IMR-90 (cell line): ENCODE measurements around the gene ITM2B. TPM values are rescaled to one million over a fixed set of nuclear protein-coding genes. Genes with fewer than 3 reads are reported as not detected.

ENCODE experiments used
- ATAC-seq: fragments of 200-7000 bp; cut with Tn5 transposase; 2 replicates; pipeline ENCODE4 v1.9.1; 2020; ENCODE audit warnings: low read depth, mild to moderate bottlenecking, moderate library complexity
- BruUV-seq: library from RNA; stranded (reverse); fragments of 400-500 nt; replicated peaks from 2 replicates; lab custom pipeline; 2021; lab: Mats Ljungman, UMichigan
- CTCF ChIA-PET: fragments of 300-600 bp; formaldehyde crosslinking; extraction: SDS; loops from one replicate; lab custom pipeline; 2021; ENCODE audit warnings: antibody characterized with exemption; lab: Yijun Ruan, JAX
- POLR2A ChIA-PET: fragments of 300-600 bp; sonication (Branson Sonifier 250); formaldehyde crosslinking; loops from one replicate; lab custom pipeline; 2022; ENCODE audit warnings: antibody characterized with exemption; ENCODE audit not compliant: unreplicated experiment; lab: Charles Lee
- DNase-seq: peaks from one replicate; pipeline ENCODE4 v3.0.0; 2013
- H2AFZ ChIP-seq: replicated peaks from 2 replicates; pipeline ENCODE3; 2013; ENCODE audit warnings: low read length, mild to moderate bottlenecking; ENCODE audit not compliant: poor library complexity
- H2AK5ac ChIP-seq: 2 replicates; pipeline ENCODE4 v1.6.1; 2013; ENCODE audit warnings: low read depth, low read length, inconsistent platforms
- H2AK9ac ChIP-seq: replicated peaks from 2 replicates; pipeline ENCODE3; 2013; ENCODE audit warnings: mild to moderate bottlenecking, low read depth, low read length, moderate library complexity; ENCODE audit not compliant: poor library complexity
- H2BK120ac ChIP-seq: 2 replicates; pipeline ENCODE4 v1.6.1; 2013; ENCODE audit warnings: low read depth, low read length, inconsistent platforms
- H2BK15ac ChIP-seq: 3 replicates; pipeline ENCODE4 v1.6.1; 2013; ENCODE audit warnings: low read depth, low read length, inconsistent platforms
- H2BK20ac ChIP-seq: 2 replicates; pipeline ENCODE4 v1.6.1; 2013; ENCODE audit warnings: low read depth, mild to moderate bottlenecking, inconsistent platforms, low read length, moderate library complexity
- H2BK5ac ChIP-seq: 2 replicates; pipeline ENCODE4 v1.6.1; 2013; ENCODE audit warnings: mild to moderate bottlenecking, low read depth, low read length, inconsistent platforms; ENCODE audit not compliant: poor library complexity, severe bottlenecking
- H3K14ac ChIP-seq: replicated peaks from 2 replicates; pipeline ENCODE4 v1.6.1; 2013; ENCODE audit warnings: low read depth, low read length, inconsistent platforms
- H3K18ac ChIP-seq: 2 replicates; pipeline ENCODE4 v1.6.1; 2013; ENCODE audit warnings: low read depth, low read length, control low read depth
- H3K23ac ChIP-seq: 2 replicates; pipeline ENCODE4 v1.6.1; 2013; ENCODE audit warnings: low read depth, low read length, inconsistent platforms
- H3K27ac ChIP-seq: 2 replicates; pipeline ENCODE4 v1.5.1; 2013; ENCODE audit warnings: mild to moderate bottlenecking, control low read depth, low read length; ENCODE audit not compliant: insufficient read depth
- H3K27me3 ChIP-seq: 2 replicates; pipeline ENCODE4 v1.6.1; 2013; ENCODE audit warnings: low read length; ENCODE audit not compliant: control insufficient read depth, insufficient read depth
- H3K36me3 ChIP-seq: 2 replicates; pipeline ENCODE4 v1.6.1; 2013; ENCODE audit warnings: low read length, mixed read lengths; ENCODE audit not compliant: control insufficient read depth, insufficient read depth
- H3K4ac ChIP-seq: 2 replicates; pipeline ENCODE4 v1.6.1; 2013; ENCODE audit warnings: low read depth, low read length, inconsistent platforms
- H3K4me1 ChIP-seq: 2 replicates; pipeline ENCODE4 v1.6.1; 2013; ENCODE audit warnings: low read length, mixed read lengths; ENCODE audit not compliant: control insufficient read depth, insufficient read depth
- H3K4me2 ChIP-seq: 2 replicates; pipeline ENCODE4 v1.6.1; 2013; ENCODE audit warnings: low read depth, mild to moderate bottlenecking, control low read depth, low read length, moderate library complexity
- H3K4me3 ChIP-seq: 2 replicates; pipeline ENCODE4 v1.5.1; 2013; ENCODE audit warnings: low read depth, mild to moderate bottlenecking, control low read depth, low read length, moderate library complexity; ENCODE audit not compliant: insufficient read depth
- H3K56ac ChIP-seq: 2 replicates; pipeline ENCODE4 v1.6.1; 2013; ENCODE audit warnings: low read length, inconsistent platforms; ENCODE audit not compliant: insufficient read depth; ENCODE audit errors: extremely low read depth
- H3K79me1 ChIP-seq, 2 experiments: 2 replicates each; pipeline ENCODE4 v1.6.1; 2013; ENCODE audit warnings: low read length in 2 of 2, inconsistent platforms in 1 of 2, low read depth in 1 of 2
- H3K9ac ChIP-seq: 2 replicates; pipeline ENCODE4 v1.6.1; 2013; ENCODE audit warnings: low read depth, low read length, control low read depth
- H3K9me1 ChIP-seq: 2 replicates; pipeline ENCODE4 v1.6.1; 2013; ENCODE audit warnings: low read length, inconsistent platforms; ENCODE audit not compliant: insufficient read depth
- H3K9me3 ChIP-seq: 2 replicates; pipeline ENCODE4 v1.6.1; 2013; ENCODE audit warnings: low read length; ENCODE audit not compliant: control insufficient read depth, insufficient read depth
- H4K20me1 ChIP-seq: 2 replicates; pipeline ENCODE4 v1.6.1; 2013; ENCODE audit warnings: low read length, inconsistent platforms; ENCODE audit not compliant: insufficient read depth
- H4K5ac ChIP-seq: 2 replicates; pipeline ENCODE4 v1.6.1; 2013; ENCODE audit warnings: mild to moderate bottlenecking, low read depth, low read length, control low read depth
- H4K8ac ChIP-seq, 2 experiments: 2 replicates each; pipeline ENCODE4 v1.6.1; 2013; ENCODE audit warnings: low read depth in 2 of 2, low read length in 2 of 2, control low read depth in 1 of 2, inconsistent platforms in 1 of 2
- H4K91ac ChIP-seq: 2 replicates; pipeline ENCODE4 v1.6.1; 2013; ENCODE audit warnings: low read depth, low read length, inconsistent platforms; ENCODE audit not compliant: insufficient read depth
- CTCF ChIP-seq: conservative IDR thresholded peaks from 2 replicates; pipeline ENCODE4 v1.5.1; 2012; ENCODE audit warnings: mild to moderate bottlenecking, low read depth, low read length, improper control_type of control experiment
- RFX5 ChIP-seq: IDR thresholded peaks from 2 replicates; pipeline ENCODE4 v1.8.0; 2012; ENCODE audit warnings: low read depth, mild to moderate bottlenecking, low read length, moderate library complexity
- WGBS, 2 experiments: methylation state at CpG; one replicate each; pipeline versions ENCODE4 v1.1.5 to v1.1.7; 2013; ENCODE audit warnings: missing lambda C conversion rate in 2 of 2; ENCODE audit not compliant: insufficient read length in 1 of 2; ENCODE audit errors: extremely low coverage in 2 of 2; 5-methylcytosine and 5-hydroxymethylcytosine counted together
- dilution Hi-C: fragments of 300-500 bp; cut with HindIII; formaldehyde crosslinking; loops from one replicate; pipeline ENCODE4 v1.14.3; 2018; ENCODE audit warnings: low sequenced_read_pairs; ENCODE audit not compliant: unreplicated experiment
- in situ Hi-C: fragments of 300-500 bp; cut with MboI; formaldehyde crosslinking; loops from 3 replicates; pipeline ENCODE4 v1.14.3; 2019; ENCODE audit warnings: low sequenced_read_pairs, inconsistent platforms, mixed read lengths
- intact Hi-C: fragments of 100-400 bp; cut with micrococcal nuclease; formaldehyde crosslinking; loops from 2 replicates; pipeline ENCODE4 v1.10.0; 2022
- polyA plus RNA-seq, 3 experiments: library from polyadenylated mRNA; depleted of rRNA; stranded (reverse); fragments of >200 nt; gene quantifications; 2 replicates each; pipeline ENCODE4 v1.2.3, GENCODE V29; 2012; ENCODE audit warnings: low replicate concordance in 1 of 3
- total RNA-seq: library from RNA; depleted of rRNA; stranded (reverse); fragments of >200 nt; gene quantifications from 2 replicates; pipeline ENCODE4 v1.2.3, GENCODE V29; 2012

ITM2B gene
- total and polyA plus RNA-seq, 2 of the 4 experiments (the other 2 are of a cell fraction) = 51.1 to 158 TPM

GRCh38 chr13:48194379-48194754 lies 38.6 kb upstream of the ITM2B start:
- H2BK120ac ChIP-seq = no peak overlapping the region
- no peak for DNase-seq

More at GRCh38 chr13:48194379-48194754, 38.6 kb upstream of the ITM2B start:
- H3K27ac ChIP-seq = no peak overlapping the region
- no peak overlapping the region for H2BK5ac ChIP-seq
- in situ Hi-C loops (no loop called here), dilution Hi-C loops (no loop called here), intact Hi-C loops (no loop called here)
- H4K20me1 ChIP-seq = no peaks in the 10 kb centered on the region
- no peaks in the 10 kb centered on the region for H3K4me1 ChIP-seq
- no peak overlapping the region for H3K23ac ChIP-seq
- H2AK9ac ChIP-seq = no peak overlapping the region
- H2AFZ ChIP-seq = no peak overlapping the region
- no peaks in the 10 kb centered on the region for H3K79me1 ChIP-seq
- no TSS peak for BruUV-seq
- no peak overlapping the region for H3K9ac ChIP-seq
- H2AK5ac ChIP-seq = no peak overlapping the region
- ChIA-PET CTCF (no interaction called here), POLR2A (no interaction called here)
- WGBS, 2 experiments = no CpG with 5 or more reads among the region's 3 CpGs
- H3K14ac ChIP-seq = no peak overlapping the region
- no peak overlapping the region for H4K91ac ChIP-seq
- H3K4ac ChIP-seq = no peak overlapping the region
- no peaks in the 10 kb centered on the region; the same call in 1 of the 2 replicates for H3K9me3 ChIP-seq
- no peak for ATAC-seq
- no peak overlapping the region for H2BK20ac ChIP-seq
- H4K8ac ChIP-seq = no peak overlapping the region
- H3K4me2 ChIP-seq = no peak overlapping the region
- no peak overlapping the region for H3K56ac ChIP-seq
- H3K9me1 ChIP-seq = no peaks in the 10 kb centered on the region
- H3K4me3 ChIP-seq = no peak overlapping the region
- no peak overlapping the region for H4K5ac ChIP-seq
- H3K18ac ChIP-seq = no peak overlapping the region
- peaks cover 5% of the 10 kb centered on the region for H3K27me3 ChIP-seq
- H2BK15ac ChIP-seq = no peak overlapping the region
- TF ChIP-seq RFX5 (no peak), CTCF (no peak)
- H3K36me3 ChIP-seq = no peaks in the 10 kb centered on the region
